Sciatic nerve (tissue), 2 donors: Measurements from ENCODE around the gene SERGEF. TPM values are rescaled to one million over a fixed set of nuclear protein-coding genes. Genes with fewer than 3 reads are reported as not detected.
"Not testable (repeated sequence)": the region's sequence is repeated elsewhere in the genome, so short reads cannot be mapped to it uniquely, and the experiment has no call there.

ENCODE experiments used
- ATAC-seq: fragments of 200-7000 bp; cut with Tn5 transposase; one replicate; pipeline ENCODE4 v1.9.1; 2020; ENCODE audit warnings: mild to moderate bottlenecking, moderate library complexity
- DNase-seq: peaks from one replicate; pipeline ENCODE4 v3.0.0-alpha.2; 2020; ENCODE audit warnings: low spot score
- intact Hi-C: fragments of 100-400 bp; cut with DNase I; formaldehyde crosslinking; loops from one replicate; pipeline ENCODE4 v1.14.2; 2022
- total RNA-seq: library from RNA; stranded (reverse); fragmentation: NEBNext Ultra II Directional; extraction: Animal tissue kit (Norgen Biotek cat#: 25700); gene quantifications from one replicate; pipeline ENCODE4 v1.2.1, GENCODE V29; 2021
- donor health status: DM: no; HTN: no; CAD: no.
- donor health status: DM: no; HTN: no; CAD: no.

Gene SERGEF
- total RNA-seq, 1 donor from 2014 or later = 44.1 TPM

- intact Hi-C loops = no loop called here
- no peak for DNase-seq
- ATAC-seq = no peak
Measured at GRCh38 chr11:17883946-17884345, 128.9 kb downstream of the SERGEF start.

- DNase-seq (no peak), ATAC-seq (no peak)
- intact Hi-C loops = no loop called here
Measured at GRCh38 chr11:17883057-17883456, 129.8 kb downstream of the SERGEF start.

GRCh38 chr11:17878743-17879142, 134.1 kb downstream of the SERGEF start:
- no peak for ATAC-seq
- intact Hi-C loops = no loop called here
- DNase-seq = no peak

- ATAC-seq (no peak), DNase-seq (no peak)
- intact Hi-C loops = no loop called here
Measured at GRCh38 chr11:17877886-17878285, 135.0 kb downstream of the SERGEF start.

- intact Hi-C loops = no loop called here
- no peak for DNase-seq
- no peak for ATAC-seq
Measured at GRCh38 chr11:17876827-17877226, 136.0 kb downstream of the SERGEF start.

- intact Hi-C loops = no loop called here
- no peak for DNase-seq
- no peak for ATAC-seq
Measured at GRCh38 chr11:17875891-17876290, 137.0 kb downstream of the SERGEF start.

- DNase-seq = no peak
- intact Hi-C loops = no loop called here
- ATAC-seq = no peak
Measured at GRCh38 chr11:17873586-17873985, 139.3 kb downstream of the SERGEF start.

GRCh38 chr11:17868398-17868797, 144.4 kb downstream of the SERGEF start:
- intact Hi-C loops, ATAC-seq, DNase-seq: not testable (repeated sequence)

GRCh38 chr11:17867341-17867740, 145.5 kb downstream of the SERGEF start:
- intact Hi-C loops = no loop called here
- DNase-seq = no peak
- no peak for ATAC-seq

- no peak for DNase-seq
- no peak for ATAC-seq
- intact Hi-C loops = no loop called here
Measured at GRCh38 chr11:17865765-17866428, 146.9 kb downstream of the SERGEF start.

- intact Hi-C loops = no loop called here
- ATAC-seq (no peak), DNase-seq (no peak)
Measured at GRCh38 chr11:17864478-17864941, 148.3 kb downstream of the SERGEF start.

GRCh38 chr11:17861036-17861755, 151.7 kb downstream of the SERGEF start:
- intact Hi-C loops = no loop called here
- DNase-seq = no peak
- no peak for ATAC-seq

GRCh38 chr11:17859552-17859951, 153.3 kb downstream of the SERGEF start:
- intact Hi-C loops = no loop called here
- ATAC-seq (no peak), DNase-seq (no peak)

- ATAC-seq (no peak), DNase-seq (no peak)
- intact Hi-C loops = no loop called here
Measured at GRCh38 chr11:17855531-17856290, 157.1 kb downstream of the SERGEF start.

GRCh38 chr11:17853280-17853679, 159.6 kb downstream of the SERGEF start:
- intact Hi-C loops = no loop called here
- DNase-seq = no peak
- ATAC-seq = no peak

GRCh38 chr11:17852246-17852645, 160.6 kb downstream of the SERGEF start:
- intact Hi-C loops = no loop called here
- no peak for DNase-seq
- ATAC-seq = no peak

GRCh38 chr11:17851697-17852096, 161.2 kb downstream of the SERGEF start:
- DNase-seq (no peak), ATAC-seq (no peak)
- intact Hi-C loops = no loop called here

- intact Hi-C loops = no loop called here
- ATAC-seq = no peak
- no peak for DNase-seq
Measured at GRCh38 chr11:17850336-17850735, 162.5 kb downstream of the SERGEF start.

- ATAC-seq = no peak
- intact Hi-C loops = no loop called here
- DNase-seq = no peak
Measured at GRCh38 chr11:17848715-17849114, 164.1 kb downstream of the SERGEF start.

- ATAC-seq = no peak
- DNase-seq = no peak
- intact Hi-C loops = no loop called here
Measured at GRCh38 chr11:17846852-17847453, 165.9 kb downstream of the SERGEF start.
